Mesodermal cell (in vitro differentiated cells): ENCODE results near the gene FHOD3.
A peak's percentile ranks its signal among the peaks of the same experiment; 100 is the strongest.

Experiments used
- H3K27ac ChIP-seq: 2 replicates; pipeline ENCODE4 v1.7.0; 2013; ENCODE audit warnings: mild to moderate bottlenecking, low read depth, low read length, moderate library complexity; ENCODE audit not compliant: severe bottlenecking
- H3K36me3 ChIP-seq: 2 replicates; pipeline ENCODE4 v1.7.1; 2013; ENCODE audit warnings: mild to moderate bottlenecking, low read length, moderate library complexity; ENCODE audit not compliant: control insufficient read depth, insufficient read depth
- H3K4me1 ChIP-seq: one replicate; pipeline ENCODE4 v1.7.1; 2013; ENCODE audit warnings: mild to moderate bottlenecking, low read length; ENCODE audit not compliant: insufficient read depth, control insufficient read depth, poor library complexity, severe bottlenecking
- H3K4me3 ChIP-seq: 2 replicates; pipeline ENCODE4 v1.7.0; 2013; ENCODE audit warnings: low read length, control low read depth, mild to moderate bottlenecking; ENCODE audit not compliant: insufficient read depth, poor library complexity, severe bottlenecking; ENCODE audit errors: extremely low read depth
- H3K9me3 ChIP-seq: 2 replicates; pipeline ENCODE4 v1.7.1; 2013; ENCODE audit warnings: mild to moderate bottlenecking, low read length, moderate library complexity; ENCODE audit not compliant: control insufficient read depth
- WGBS, 2 experiments: methylation state at CpG; one replicate each; pipeline ENCODE4 v1.1.5; 2013; ENCODE audit warnings: missing lambda C conversion rate in 2 of 2; ENCODE audit not compliant: insufficient coverage in 2 of 2; 5-methylcytosine and 5-hydroxymethylcytosine counted together

FHOD3 gene

DNA sequence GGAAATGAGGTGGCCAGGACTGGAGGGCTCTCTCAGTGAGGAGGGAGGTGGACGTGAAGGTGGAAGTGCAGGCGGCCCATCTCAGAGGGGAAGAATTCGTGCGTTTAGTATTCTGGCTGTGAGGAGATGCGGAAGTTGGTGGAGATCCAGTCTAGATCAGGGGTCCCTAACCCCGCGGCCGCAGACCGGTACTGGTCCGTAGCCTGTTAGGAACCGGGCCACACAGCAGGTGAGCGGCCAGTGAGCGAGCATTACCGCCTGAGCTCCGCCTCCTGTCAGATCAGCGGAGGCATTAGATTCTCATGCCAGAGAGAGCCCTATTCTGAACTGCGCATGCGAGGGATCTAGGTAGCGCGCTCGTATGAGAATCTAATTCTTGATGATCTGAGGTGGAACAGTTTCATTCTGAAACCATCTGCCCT is 1.6 kb upstream of the FHOD3 start:
- no peaks in the 10 kb centered on the region for H3K36me3 ChIP-seq
- H3K4me1 ChIP-seq = peaks cover 2% of the 10 kb centered on the region
- no peak overlapping the region for H3K4me3 ChIP-seq
- 23 to 30% methylated on average over 16 of the region's 21 CpGs for WGBS, 2 experiments
- peaks cover 4% of the 10 kb centered on the region for H3K9me3 ChIP-seq
- no peak overlapping the region for H3K27ac ChIP-seq

DNA sequence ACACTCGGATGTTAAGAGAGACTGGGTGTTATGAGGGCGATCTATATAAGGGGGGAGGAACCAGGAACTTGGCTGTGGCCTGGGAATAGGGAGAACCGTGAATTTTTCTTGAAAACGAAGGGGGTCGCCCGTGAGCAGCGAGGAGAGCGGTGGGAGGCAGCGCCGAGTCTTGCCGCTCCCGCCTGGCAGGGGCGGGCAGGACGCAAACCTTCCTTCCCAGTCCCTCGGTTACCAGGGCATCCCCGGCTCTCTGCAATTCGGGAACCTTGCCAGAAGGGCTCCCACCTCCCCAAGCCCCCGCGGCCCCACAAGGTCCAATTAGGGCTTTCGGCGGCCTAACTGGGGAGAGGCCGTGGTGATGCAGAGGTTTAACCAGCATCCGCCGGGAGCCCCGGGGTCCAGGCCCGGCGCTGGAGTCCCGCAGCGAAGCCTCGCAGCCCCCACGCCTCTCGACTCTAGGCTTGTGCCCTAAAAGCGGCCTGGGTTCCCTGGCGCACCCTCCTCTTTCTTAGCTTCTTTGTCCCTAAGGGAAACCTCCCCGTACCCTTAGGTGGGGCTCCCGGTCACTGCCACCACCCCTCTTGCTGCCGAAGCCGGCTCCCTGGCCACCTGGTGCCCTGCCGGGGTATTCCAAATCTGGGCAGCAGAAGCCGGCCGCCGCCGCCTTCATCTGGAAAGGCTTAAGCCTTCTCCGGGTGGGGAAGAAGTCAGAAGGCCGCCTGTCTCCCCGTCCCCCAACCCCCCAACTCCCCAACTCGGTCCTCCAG is 680 bp upstream of the FHOD3 start:
- 0 to 1% methylated on average over 23 to 38 of the region's 47 CpGs for WGBS, 2 experiments
- no peak overlapping the region for H3K27ac ChIP-seq
- H3K4me3 ChIP-seq = peak overlapping the region; percentile 46
- H3K9me3 ChIP-seq = peaks cover 4% of the 10 kb centered on the region
- H3K4me1 ChIP-seq = peaks cover 2% of the 10 kb centered on the region
- H3K36me3 ChIP-seq = no peaks in the 10 kb centered on the region

DNA sequence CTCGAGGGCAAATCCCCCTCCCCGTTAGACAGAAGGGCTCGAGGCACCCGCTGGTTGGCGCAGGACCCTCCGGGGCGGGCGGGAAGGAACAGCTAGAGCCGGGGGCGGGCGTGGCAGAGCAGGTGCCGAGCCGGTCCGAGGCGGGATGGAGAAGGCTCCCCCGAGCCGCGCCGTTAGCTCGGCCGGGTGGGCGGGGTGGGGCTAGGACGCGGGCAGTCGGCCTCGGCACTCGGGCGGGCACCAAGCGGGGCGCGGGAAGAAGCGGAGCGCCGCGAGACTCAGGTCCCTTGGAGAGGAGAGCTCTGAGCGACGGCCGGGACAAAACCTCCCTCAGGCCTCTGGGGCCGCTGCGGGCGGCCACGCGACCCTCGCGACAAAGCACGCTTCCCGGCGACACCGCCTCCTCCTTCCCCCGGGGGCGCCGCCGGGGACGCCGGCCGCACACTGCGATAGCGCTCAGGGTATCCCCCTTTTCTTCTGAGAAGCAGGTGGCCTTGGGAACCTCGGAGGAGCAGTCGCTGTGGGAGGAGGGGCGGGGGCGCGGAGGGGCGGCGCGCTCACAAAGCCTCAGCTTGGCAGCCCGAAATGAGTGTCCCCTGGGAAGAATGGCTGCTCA is 721 bp downstream of the FHOD3 start:
- whole genome bisulfite sequencing, 2 experiments = 1% methylated on average over 23 to 49 of the region's 67 CpGs
- H3K4me3 ChIP-seq = peak overlapping the region; percentile 50
- H3K36me3 ChIP-seq = no peaks in the 10 kb centered on the region
- peaks cover 2% of the 10 kb centered on the region for H3K4me1 ChIP-seq
- H3K27ac ChIP-seq = no peak overlapping the region
- peaks cover 4% of the 10 kb centered on the region for H3K9me3 ChIP-seq

DNA sequence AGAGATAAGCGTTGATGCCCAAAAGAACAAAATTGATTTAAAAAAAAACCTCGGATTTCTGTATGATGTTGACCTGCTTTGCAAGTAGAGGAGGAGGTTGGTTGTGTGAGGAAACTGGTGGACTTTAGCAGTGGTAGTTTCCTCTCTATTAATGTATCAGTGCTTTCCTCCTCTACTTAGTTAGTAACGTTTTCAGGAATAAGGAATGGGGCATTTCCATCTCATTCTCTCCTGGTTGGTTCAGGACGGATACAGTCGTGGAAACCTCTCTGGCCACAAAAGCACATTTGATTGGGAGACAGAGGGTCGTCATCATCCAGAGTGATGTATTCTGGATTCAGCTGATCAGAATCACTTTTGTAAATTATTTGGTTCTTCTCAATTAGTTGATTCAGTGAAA is 1.5 kb downstream of the FHOD3 start:
- Histone ChIP-seq H3K27ac (no peak overlapping the region), H3K4me3 (no peak overlapping the region), H3K9me3 (peaks cover 4% of the 10 kb centered on the region), H3K4me1 (peaks cover 2% of the 10 kb centered on the region), H3K36me3 (no peaks in the 10 kb centered on the region)
- WGBS, 2 experiments = 76 to 94% methylated on average over 3 to 5 of the region's 6 CpGs

- Histone ChIP-seq H3K4me3 (no peak overlapping the region), H3K27ac (no peak overlapping the region), H3K36me3 (no peaks in the 10 kb centered on the region), H3K9me3 (peaks cover 4% of the 10 kb centered on the region), H3K4me1 (peaks cover 2% of the 10 kb centered on the region)
- 79 to 88% methylated on average over 4 to 6 of the region's 6 CpGs for WGBS, 2 experiments
Measured at GRCh38 chr18:36300211-36300610, 2.7 kb downstream of the FHOD3 start.

- H3K27ac ChIP-seq = no peak overlapping the region
- H3K4me3 ChIP-seq = no peak overlapping the region
- H3K9me3 ChIP-seq = peaks cover 4% of the 10 kb centered on the region
- WGBS, 2 experiments = 89 to 95% methylated on average over 3 to 5 of the region's 5 CpGs
- H3K4me1 ChIP-seq = peaks cover 2% of the 10 kb centered on the region
- no peaks in the 10 kb centered on the region for H3K36me3 ChIP-seq
Measured at GRCh38 chr18:36301884-36302283, 4.4 kb downstream of the FHOD3 start.

GRCh38 chr18:36302676-36303075 is 5.2 kb downstream of the FHOD3 start:
- Histone ChIP-seq H3K4me3 (no peak overlapping the region), H3K27ac (no peak overlapping the region), H3K9me3 (peaks cover 4% of the 10 kb centered on the region), H3K36me3 (no peaks in the 10 kb centered on the region), H3K4me1 (peaks cover 2% of the 10 kb centered on the region)
- WGBS, 2 experiments = 86 to 100% methylated on average over 1 to 2 of the region's 2 CpGs

GRCh38 chr18:36303211-36303844 is 5.8 kb downstream of the FHOD3 start:
- no peaks in the 10 kb centered on the region for H3K36me3 ChIP-seq
- no peak overlapping the region for H3K27ac ChIP-seq
- no peaks in the 10 kb centered on the region for H3K4me1 ChIP-seq
- 63 to 91% methylated on average over 2 to 5 of the region's 6 CpGs for WGBS, 2 experiments
- H3K4me3 ChIP-seq = no peak overlapping the region
- peaks cover 4% of the 10 kb centered on the region for H3K9me3 ChIP-seq

- Histone ChIP-seq H3K9me3 (no peaks in the 10 kb centered on the region), H3K27ac (no peak overlapping the region), H3K4me3 (no peak overlapping the region), H3K4me1 (no peaks in the 10 kb centered on the region), H3K36me3 (no peaks in the 10 kb centered on the region)
- 100% methylated on average over 2 of the region's 3 CpGs; no CpG with 5 or more reads in 1 of the 2 experiments for WGBS, 2 experiments
Measured at GRCh38 chr18:36304723-36305122, 7.2 kb downstream of the FHOD3 start.

DNA sequence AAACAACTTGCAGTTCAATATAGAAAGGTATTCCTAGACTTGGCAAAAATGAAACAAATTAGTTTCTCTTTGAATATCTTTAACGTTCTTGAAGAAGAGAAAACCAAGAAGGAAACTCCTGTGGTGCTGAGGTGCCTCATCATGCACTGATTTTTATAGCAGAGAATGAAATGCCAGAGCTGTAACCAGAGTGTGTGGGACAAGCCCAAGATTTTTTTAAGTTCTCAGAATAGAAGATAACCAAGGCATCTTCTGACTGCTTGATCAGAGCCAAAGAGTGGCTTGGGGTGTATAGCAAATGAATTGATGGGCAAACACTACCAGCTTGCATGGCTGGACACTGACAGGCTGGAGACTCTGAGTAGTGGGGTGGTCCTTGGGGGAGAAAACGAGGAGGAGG is 7.9 kb downstream of the FHOD3 start:
- Histone ChIP-seq H3K36me3 (no peaks in the 10 kb centered on the region), H3K4me1 (no peaks in the 10 kb centered on the region), H3K4me3 (no peak overlapping the region), H3K9me3 (no peaks in the 10 kb centered on the region), H3K27ac (no peak overlapping the region)
- 100% methylated on average over 1 of the region's 2 CpGs for WGBS, 2 experiments

DNA sequence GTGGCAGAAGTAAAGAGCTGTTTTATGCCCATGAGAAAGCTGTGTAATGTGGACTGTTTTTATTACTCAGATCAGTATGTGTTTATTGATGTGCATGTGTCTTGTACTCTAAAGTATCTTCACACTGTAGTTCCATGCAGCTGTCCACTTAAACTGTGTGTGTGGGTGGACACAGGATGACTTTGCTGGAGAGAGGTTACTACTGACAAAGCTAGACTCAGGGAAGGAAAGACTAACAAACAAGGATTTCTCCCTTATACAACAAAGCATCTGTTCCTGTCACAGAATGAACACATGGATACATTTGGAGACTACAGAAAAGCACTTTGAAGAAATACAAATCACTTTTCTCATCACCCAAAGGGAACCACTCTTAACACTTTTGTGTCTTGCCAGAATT is 10.0 kb downstream of the FHOD3 start:
- no peak overlapping the region for H3K27ac ChIP-seq
- no peaks in the 10 kb centered on the region for H3K4me1 ChIP-seq
- no peaks in the 10 kb centered on the region for H3K36me3 ChIP-seq
- H3K9me3 ChIP-seq = no peaks in the 10 kb centered on the region
- no peak overlapping the region for H3K4me3 ChIP-seq
